Dendritic cell treated with granulocyte-macrophage colony-stimulating factor and Interleukin-4, amounts not matched to agents 40 ng/mL and 50 ng/mL, for 4 days (primary cell): ENCODE results near the gene C4orf50.

Experiments
- H3K27ac Mint-ChIP-seq: one replicate; pipeline ENCODE4 v1.8.0; 2022; ENCODE audit warnings: mild to moderate bottlenecking, mixed read lengths
- H3K27me3 Mint-ChIP-seq: one replicate; pipeline ENCODE4 v1.8.0; 2022; ENCODE audit warnings: mild to moderate bottlenecking, mixed read lengths
- H3K36me3 Mint-ChIP-seq: one replicate; pipeline ENCODE4 v1.8.0; 2022; ENCODE audit warnings: low read depth, mixed read lengths
- H3K4me1 Mint-ChIP-seq: one replicate; pipeline ENCODE4 v1.8.0; 2022; ENCODE audit warnings: low read depth, mixed read lengths
- H3K4me3 Mint-ChIP-seq: one replicate; pipeline ENCODE4 v1.8.0; 2022; ENCODE audit warnings: mild to moderate bottlenecking, moderate library complexity, mixed read lengths
- H3K9me3 Mint-ChIP-seq: one replicate; pipeline ENCODE4 v1.8.0; 2022; ENCODE audit warnings: mixed read lengths
- intact Hi-C: fragments of 100-400 bp; cut with micrococcal nuclease; formaldehyde crosslinking; loops from one replicate; pipeline ENCODE4 v1.15.0; 2022

Gene C4orf50

DNA sequence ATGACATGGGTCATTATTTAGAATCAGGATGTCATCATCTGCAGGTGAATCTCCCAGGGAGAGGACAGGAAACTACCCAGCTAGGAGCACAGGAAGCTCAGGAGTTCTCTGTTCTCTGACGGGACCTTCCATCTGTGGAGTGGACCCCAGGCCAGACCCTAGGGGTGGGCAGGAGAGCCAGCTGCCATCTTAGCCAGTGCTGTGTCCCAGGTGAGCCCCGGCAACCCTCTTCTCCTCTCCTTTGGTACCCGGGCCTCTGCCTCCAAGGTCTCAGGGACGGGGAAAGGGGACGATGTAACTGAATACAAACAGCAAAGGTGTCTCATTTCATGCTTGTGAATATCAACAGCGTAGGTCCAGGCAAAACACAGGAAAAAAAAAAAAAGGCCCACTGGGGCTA, 48.5 kb downstream of the C4orf50 start:
- no peaks in the 10 kb centered on the region for H3K36me3 Mint-ChIP-seq
- no peaks in the 10 kb centered on the region for H3K9me3 Mint-ChIP-seq
- H3K27ac Mint-ChIP-seq, result no peak overlapping the region
- H3K27me3 Mint-ChIP-seq, result no peaks in the 10 kb centered on the region
- H3K4me1 Mint-ChIP-seq, result no peaks in the 10 kb centered on the region
- H3K4me3 Mint-ChIP-seq, result no peak overlapping the region
- intact Hi-C loops, result no loop called here

DNA sequence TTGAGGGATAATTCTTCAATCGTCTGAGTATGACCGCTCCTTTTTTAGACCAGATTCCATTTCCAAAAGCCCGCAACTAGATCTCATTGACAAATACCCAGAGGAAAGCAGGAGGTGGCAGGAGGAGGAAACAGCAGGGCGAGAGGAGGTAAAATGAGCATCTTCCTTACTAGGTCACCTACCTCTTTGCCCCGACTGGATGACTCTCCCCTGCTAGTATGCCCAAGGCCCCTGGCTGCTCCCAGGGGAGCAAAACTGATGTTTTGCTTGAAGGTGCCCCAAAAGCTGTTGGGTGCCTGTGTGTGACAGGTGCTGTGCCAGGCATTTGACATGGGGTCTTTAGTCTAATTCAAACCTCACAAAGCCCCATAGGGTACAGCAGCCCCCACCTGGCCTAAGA, 48.9 kb downstream of the C4orf50 start:
- no peaks in the 10 kb centered on the region for H3K27me3 Mint-ChIP-seq
- H3K9me3 Mint-ChIP-seq, result no peaks in the 10 kb centered on the region
- intact Hi-C loops, result no loop called here
- no peak overlapping the region for H3K4me3 Mint-ChIP-seq
- no peaks in the 10 kb centered on the region for H3K36me3 Mint-ChIP-seq
- H3K27ac Mint-ChIP-seq, result no peak overlapping the region
- no peaks in the 10 kb centered on the region for H3K4me1 Mint-ChIP-seq

DNA sequence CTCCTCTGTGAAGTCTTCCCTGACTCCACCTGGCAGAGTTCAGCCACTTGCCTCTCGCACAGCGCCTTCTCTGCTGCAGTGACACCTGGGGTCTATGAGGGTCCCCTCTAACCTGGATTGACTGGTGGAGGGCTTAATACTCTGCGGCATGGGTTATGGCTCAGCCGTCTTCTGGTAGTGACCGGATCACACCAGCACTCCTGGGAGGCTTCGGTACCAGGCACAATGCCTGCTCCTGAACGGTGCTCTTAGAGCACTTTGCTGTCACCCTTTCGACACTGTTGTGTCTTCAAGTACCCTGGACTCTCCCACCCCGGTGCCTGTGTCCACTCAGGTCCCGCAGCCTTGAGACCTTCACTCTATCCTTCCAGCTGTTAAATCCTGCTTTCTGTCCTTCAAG, 50.0 kb downstream of the C4orf50 start:
- Mint-ChIP-seq H3K27ac (no peak overlapping the region), H3K27me3 (peaks cover 4% of the 10 kb centered on the region), H3K4me3 (no peak overlapping the region), H3K9me3 (no peaks in the 10 kb centered on the region), H3K4me1 (no peaks in the 10 kb centered on the region), H3K36me3 (no peaks in the 10 kb centered on the region)
- intact Hi-C loops, result no loop called here

DNA sequence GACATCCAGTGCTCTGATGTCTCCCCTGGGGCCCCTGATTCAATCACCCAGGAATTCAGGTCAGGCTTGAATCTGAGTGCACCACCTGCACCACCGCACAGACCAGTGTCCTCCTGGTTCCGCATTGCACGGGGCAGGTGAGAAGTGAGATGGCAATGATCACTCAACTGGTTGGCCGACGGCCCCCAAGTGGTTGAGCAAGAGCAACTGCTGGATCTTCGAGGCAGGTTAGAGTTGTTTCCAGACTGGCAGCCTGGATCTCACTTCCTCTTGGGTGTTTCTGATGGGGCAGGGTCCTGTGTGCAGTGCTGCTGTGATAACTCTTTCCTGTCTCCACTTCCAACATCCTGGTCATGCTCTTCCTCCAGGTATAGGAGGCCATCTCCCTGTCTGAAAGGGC, 50.4 kb downstream of the C4orf50 start:
- Mint-ChIP-seq H3K27ac (no peak overlapping the region), H3K9me3 (no peaks in the 10 kb centered on the region), H3K4me1 (no peaks in the 10 kb centered on the region), H3K4me3 (no peak overlapping the region), H3K36me3 (no peaks in the 10 kb centered on the region), H3K27me3 (peaks cover 4% of the 10 kb centered on the region)
- intact Hi-C loops, result no loop called here

DNA sequence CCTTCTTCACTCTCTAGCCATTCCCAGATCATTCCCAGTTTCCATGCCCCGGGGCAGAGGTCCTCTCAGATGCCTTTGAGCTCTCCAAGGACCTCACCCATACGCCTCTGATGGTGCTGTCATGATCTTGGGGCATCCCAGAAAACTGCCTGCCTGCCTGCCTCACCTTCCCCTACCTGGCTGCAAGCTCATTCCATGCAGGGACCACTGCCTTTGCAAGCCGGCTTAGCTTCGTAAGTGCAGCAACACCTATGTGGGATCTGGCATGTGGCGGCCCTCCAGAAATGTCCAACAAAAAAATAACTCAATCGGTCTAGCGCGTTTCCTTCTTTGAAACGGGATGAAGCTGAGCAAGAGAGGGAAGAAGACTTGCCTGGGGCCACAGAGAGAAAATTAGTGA, 53.0 kb downstream of the C4orf50 start:
- Mint-ChIP-seq H3K9me3 (no peaks in the 10 kb centered on the region), H3K4me3 (no peak overlapping the region), H3K36me3 (no peaks in the 10 kb centered on the region), H3K4me1 (no peaks in the 10 kb centered on the region), H3K27me3 (peaks cover 8% of the 10 kb centered on the region), H3K27ac (no peak overlapping the region)
- intact Hi-C loops, result no loop called here

DNA sequence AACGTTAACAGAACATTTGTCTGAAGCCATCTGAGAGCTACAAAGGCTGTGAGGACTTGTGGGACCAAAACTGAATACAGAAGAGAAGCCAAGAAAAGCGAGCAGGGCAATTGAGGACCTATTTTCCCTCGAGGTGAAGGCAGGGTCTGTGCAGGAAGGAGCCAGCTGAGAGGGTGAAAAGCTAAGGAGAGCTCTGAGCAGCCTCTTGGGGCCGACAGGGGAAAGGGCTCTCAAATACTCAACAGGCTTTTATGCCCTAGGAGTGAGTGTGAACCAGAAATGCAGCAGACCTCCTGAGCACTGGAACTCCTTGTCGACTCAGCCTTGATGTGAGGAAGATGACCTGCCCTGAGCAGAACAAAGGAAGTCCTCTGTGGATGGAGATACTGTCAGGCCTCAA, 54.2 kb downstream of the C4orf50 start:
- intact Hi-C loops, result no loop called here

DNA sequence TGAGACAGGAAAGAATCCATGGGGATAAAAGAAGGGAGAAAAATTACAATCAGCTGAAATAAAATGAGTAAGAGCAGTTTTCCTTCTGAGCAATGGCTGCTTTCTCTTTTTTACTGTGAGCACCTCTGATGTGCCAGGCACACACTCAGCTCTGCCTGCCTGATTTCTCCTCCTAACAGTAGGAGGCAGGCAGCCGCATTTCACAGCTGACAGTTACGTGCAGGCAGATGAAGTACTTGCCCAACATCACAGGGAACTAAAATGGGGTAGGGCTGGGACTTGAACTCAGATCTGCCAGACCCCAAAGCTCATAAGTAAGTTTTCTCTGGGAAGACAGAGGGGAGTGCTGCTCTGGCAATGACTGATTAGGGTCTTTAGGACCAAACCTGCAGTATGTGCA, 54.6 kb downstream of the C4orf50 start:
- Mint-ChIP-seq H3K4me3 (no peak overlapping the region), H3K9me3 (no peaks in the 10 kb centered on the region), H3K36me3 (no peaks in the 10 kb centered on the region), H3K27ac (no peak overlapping the region), H3K4me1 (no peaks in the 10 kb centered on the region), H3K27me3 (peaks cover 9% of the 10 kb centered on the region)
- intact Hi-C loops, result no loop called here

More for the DNA sequence above, 54.2 kb downstream of the C4orf50 start:
- Mint-ChIP-seq H3K9me3 (no peaks in the 10 kb centered on the region), H3K4me3 (no peak overlapping the region), H3K4me1 (no peaks in the 10 kb centered on the region), H3K27me3 (peaks cover 9% of the 10 kb centered on the region), H3K27ac (no peak overlapping the region), H3K36me3 (no peaks in the 10 kb centered on the region)

DNA sequence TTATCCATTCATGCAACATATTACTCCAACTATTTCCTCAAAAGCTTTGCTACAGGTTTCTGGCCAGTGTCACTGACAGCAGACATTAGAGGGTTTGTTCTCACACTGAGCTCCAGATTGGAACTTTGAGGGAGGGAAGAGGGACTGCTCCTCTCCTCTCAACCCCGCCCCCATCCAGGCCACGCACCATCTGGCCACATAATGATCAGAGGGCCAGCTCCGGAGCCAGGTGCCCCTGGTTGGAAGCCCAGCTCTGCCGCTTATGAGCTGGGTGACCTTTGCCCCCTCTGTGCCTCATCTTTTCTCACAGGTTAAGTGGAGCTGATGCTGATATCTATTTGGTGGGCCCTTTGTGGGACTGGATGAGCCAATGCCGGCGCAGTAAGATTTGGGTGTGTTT, 55.8 kb downstream of the C4orf50 start:
- Mint-ChIP-seq H3K4me3 (no peak overlapping the region), H3K27me3 (peaks cover 9% of the 10 kb centered on the region), H3K36me3 (no peaks in the 10 kb centered on the region), H3K4me1 (no peaks in the 10 kb centered on the region), H3K27ac (no peak overlapping the region), H3K9me3 (no peaks in the 10 kb centered on the region)
- intact Hi-C loops, result no loop called here

DNA sequence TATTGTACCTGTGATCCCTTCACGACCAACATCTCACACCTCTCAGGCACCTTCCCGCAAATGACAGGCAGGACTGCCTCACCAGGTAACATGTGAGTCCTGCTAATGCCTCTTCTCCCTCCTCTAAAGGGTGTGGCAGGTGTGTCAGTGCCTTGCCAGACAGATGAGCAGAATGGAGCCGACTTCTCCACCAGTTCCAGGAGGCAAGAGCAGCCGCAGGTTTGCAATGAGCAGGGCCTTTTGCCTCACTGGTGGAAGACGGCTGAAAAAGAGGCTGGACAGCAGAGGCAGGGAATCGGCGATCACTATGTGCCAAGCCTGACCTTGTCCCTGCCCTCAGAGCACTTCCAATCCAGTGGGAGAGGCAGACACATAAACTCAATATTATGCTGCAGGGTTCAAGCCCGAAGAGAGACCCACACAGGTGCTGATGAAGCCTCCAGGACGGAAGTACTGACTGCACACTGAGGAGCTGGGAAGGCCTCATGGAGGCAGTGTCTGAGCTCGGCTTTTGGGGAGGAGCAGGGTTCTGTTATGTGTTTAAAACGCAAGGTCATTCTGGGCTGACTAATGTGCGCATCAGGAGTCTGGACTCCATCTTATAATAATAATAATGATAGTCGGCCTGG, 57.9 kb downstream of the C4orf50 start:
- Mint-ChIP-seq H3K27me3 (peaks cover 11% of the 10 kb centered on the region), H3K9me3 (no peaks in the 10 kb centered on the region), H3K36me3 (no peaks in the 10 kb centered on the region), H3K27ac (no peak overlapping the region), H3K4me3 (no peak overlapping the region), H3K4me1 (no peaks in the 10 kb centered on the region)
- intact Hi-C loops, result no loop called here

DNA sequence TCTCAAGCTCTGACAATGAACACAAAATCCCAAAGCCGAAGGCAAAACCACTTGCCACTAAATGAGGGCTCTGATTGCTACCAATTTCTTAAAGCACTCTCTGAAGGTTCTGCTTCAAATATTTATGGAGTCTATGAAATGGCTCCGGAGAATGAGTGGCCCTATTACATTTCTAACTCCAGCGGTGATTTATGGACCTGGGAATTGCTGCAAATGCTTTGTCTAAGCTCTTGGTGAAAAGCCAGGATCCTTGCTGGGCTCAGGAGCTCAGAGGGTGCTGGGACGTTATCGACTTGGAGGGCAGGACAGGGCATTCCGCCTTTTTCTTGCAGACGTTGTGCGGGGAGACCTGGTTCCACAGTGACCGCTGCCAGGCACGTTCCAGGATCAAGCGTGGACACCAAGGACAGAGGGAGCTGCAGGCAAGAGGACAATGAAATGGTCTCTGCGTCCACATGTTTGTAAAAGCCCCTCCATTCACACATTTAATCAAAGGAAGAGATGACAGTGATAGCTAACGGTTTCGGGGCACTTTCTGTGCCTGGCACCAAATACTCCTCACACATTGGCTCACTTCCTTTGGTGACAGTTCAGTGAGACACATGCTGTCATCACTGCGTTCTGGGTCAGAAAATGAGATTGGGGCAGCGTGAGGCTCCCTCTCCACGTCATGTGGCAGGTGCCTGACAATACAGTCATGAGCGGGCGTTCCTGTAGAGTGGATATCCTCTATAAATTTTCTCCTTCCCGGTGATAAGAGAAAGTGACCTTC, 58.8 kb downstream of the C4orf50 start:
- no peaks in the 10 kb centered on the region for H3K4me1 Mint-ChIP-seq

DNA sequence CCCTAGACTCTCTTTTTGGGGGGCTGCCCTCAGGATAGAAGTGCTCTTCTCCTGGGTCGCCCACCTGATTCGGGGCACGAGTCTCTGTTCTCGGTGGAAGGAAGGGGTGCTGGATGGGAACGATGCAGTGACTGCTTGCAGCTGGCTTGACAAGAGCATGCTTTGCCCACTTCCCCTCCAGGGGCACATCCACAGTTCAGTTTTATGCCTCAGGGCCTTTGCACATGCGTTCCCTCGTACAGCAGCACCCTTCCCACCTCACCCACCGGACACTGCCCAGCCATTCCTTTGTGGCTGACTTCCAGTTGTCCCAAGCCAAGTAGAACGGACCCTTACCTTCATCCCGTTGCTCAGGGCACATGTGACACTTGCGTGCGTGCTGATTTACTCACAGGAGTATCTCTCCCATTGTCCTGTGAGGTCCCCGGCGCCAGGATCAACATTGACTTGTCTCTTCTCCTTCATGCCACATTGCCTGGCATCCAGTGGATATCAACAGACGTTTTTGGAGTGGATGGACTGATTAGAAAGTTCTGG, 60.0 kb downstream of the C4orf50 start:
- Mint-ChIP-seq H3K4me3 (no peak overlapping the region), H3K36me3 (no peaks in the 10 kb centered on the region)
- intact Hi-C loops, result no loop called here

More for the DNA sequence above, 58.8 kb downstream of the C4orf50 start:
- Mint-ChIP-seq H3K27me3 (peaks cover 11% of the 10 kb centered on the region), H3K4me3 (no peak overlapping the region), H3K9me3 (no peaks in the 10 kb centered on the region), H3K36me3 (no peaks in the 10 kb centered on the region), H3K27ac (no peak overlapping the region)
- intact Hi-C loops, result no loop called here

DNA sequence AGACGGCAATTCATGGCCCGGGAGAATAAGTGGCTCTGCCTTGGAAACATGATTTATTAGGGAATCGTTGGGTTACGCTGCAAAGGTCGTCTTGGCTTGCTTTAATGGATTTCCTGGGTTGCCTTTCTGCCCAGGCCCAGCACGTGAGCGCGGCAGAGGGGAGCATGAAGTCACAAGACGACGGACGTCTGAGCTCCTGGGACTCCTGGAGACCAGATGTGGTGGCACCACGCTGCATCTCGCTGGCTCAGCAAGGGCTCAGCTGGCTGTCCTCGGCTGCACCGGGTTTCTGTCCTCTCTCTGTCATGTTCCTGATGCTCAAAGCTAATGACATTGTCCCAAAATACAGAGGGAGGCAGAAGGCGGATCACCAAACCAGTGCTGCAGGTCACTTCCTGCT, 61.2 kb downstream of the C4orf50 start:
- H3K4me3 Mint-ChIP-seq, result no peak overlapping the region

More for the DNA sequence above, 60.0 kb downstream of the C4orf50 start:
- Mint-ChIP-seq H3K27ac (no peak overlapping the region), H3K9me3 (no peaks in the 10 kb centered on the region), H3K4me1 (no peaks in the 10 kb centered on the region), H3K27me3 (peaks cover 7% of the 10 kb centered on the region)

DNA sequence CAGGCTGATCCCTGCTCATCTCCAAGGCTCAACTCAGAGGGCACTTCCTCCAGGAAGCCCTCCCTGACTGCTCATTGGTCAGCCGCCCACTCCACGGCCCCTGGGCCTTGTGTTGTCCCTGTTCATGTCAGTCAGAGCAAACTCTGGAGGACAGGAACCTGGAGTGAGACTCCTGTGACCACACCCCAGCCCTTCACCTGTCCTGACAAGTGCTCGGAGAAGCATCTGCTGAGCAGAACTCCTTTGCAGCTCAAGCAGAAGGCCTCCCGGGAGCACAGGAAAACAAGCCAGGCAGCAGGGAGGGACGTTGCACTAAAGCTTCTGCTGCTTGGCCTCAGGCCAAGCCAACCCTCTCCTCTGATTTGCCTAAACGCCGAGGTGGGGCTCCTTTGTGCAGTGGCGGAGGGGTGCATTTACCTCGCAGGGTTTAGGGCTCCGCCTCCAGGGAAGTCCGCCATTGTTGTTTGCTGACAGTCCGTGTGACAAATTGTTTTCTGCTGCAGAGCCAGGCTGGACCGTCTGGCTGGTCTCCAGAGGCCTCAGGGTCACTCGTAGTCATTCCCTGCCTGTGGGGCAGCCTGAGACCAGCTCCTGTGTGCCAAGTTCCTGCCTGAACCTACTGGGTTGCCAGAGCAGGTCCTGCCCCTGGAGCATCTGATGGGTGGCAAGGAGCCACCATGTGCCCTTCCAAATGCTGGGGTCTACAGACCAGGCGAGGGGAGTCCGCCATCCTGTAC, 61.8 kb downstream of the C4orf50 start:
- intact Hi-C loops, result no loop called here

More for the DNA sequence above, 61.2 kb downstream of the C4orf50 start:
- Mint-ChIP-seq H3K36me3 (no peaks in the 10 kb centered on the region), H3K4me1 (no peaks in the 10 kb centered on the region), H3K9me3 (no peaks in the 10 kb centered on the region), H3K27ac (no peak overlapping the region), H3K27me3 (peaks cover 7% of the 10 kb centered on the region)
- intact Hi-C loops, result no loop called here

DNA sequence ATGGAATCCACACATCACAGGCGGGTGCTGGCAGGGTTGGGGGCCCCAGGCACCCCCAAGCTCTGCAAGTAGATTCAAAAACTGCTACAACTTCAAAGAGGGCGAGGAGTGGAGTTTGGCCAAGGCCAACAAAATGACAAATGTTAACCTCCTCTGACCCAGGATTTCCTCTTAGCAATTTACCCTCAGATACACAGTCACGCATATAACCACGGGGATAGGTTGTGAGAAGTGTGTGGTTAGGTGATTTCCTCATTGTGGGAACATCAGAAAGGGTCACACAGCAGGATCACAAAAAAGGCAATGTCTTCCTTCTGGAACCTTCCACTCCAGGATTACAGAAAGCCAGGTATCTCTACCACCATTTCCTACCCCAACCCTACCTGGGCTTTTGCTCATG, 62.4 kb downstream of the C4orf50 start:
- Mint-ChIP-seq H3K27me3 (peaks cover 3% of the 10 kb centered on the region), H3K36me3 (no peaks in the 10 kb centered on the region), H3K4me1 (no peaks in the 10 kb centered on the region), H3K9me3 (no peaks in the 10 kb centered on the region), H3K4me3 (no peak overlapping the region), H3K27ac (no peak overlapping the region)
- intact Hi-C loops, result no loop called here

More for the DNA sequence above, 61.8 kb downstream of the C4orf50 start:
- H3K27me3 Mint-ChIP-seq, result peaks cover 3% of the 10 kb centered on the region
- H3K9me3 Mint-ChIP-seq, result no peaks in the 10 kb centered on the region
- H3K4me3 Mint-ChIP-seq, result no peak overlapping the region
- no peaks in the 10 kb centered on the region for H3K36me3 Mint-ChIP-seq
- H3K27ac Mint-ChIP-seq, result no peak overlapping the region
- no peaks in the 10 kb centered on the region for H3K4me1 Mint-ChIP-seq
